GM19193 (cell line): ENCODE data around the gene MAST3.

ENCODE experiments used
- POLR2A ChIP-seq: IDR thresholded peaks from 4 replicates; pipeline ENCODE4 v1.6.1; 2011; ENCODE audit not compliant: insufficient read depth, insufficient read length; ENCODE audit errors: extremely low read depth

Gene MAST3

GRCh38 chr19:18099623-18099995, 2.0 kb downstream of the MAST3 start:
- TF ChIP-seq POLR2A = no peak

- no peak for TF ChIP-seq POLR2A
Measured at GRCh38 chr19:18100710-18101109, 3.1 kb downstream of the MAST3 start.

- no peak for TF ChIP-seq POLR2A
Measured at GRCh38 chr19:18101268-18101667, 3.7 kb downstream of the MAST3 start.

- TF ChIP-seq POLR2A = no peak
Measured at GRCh38 chr19:18102916-18103542, 5.5 kb downstream of the MAST3 start.

- no peak for TF ChIP-seq POLR2A
Measured at GRCh38 chr19:18104793-18105131, 7.2 kb downstream of the MAST3 start.

- no peak for TF ChIP-seq POLR2A
Measured at GRCh38 chr19:18107235-18107634, 9.7 kb downstream of the MAST3 start.

GRCh38 chr19:18108897-18109296, 11.3 kb downstream of the MAST3 start:
- no peak for TF ChIP-seq POLR2A

- TF ChIP-seq POLR2A = no peak
Measured at GRCh38 chr19:18109341-18109732, 11.8 kb downstream of the MAST3 start.

- TF ChIP-seq POLR2A = no peak
Measured at GRCh38 chr19:18109733-18110608, 12.4 kb downstream of the MAST3 start.

- no peak for TF ChIP-seq POLR2A
Measured at GRCh38 chr19:18110609-18111232, 13.1 kb downstream of the MAST3 start.

- TF ChIP-seq POLR2A = no peak
Measured at GRCh38 chr19:18112989-18113478, 15.5 kb downstream of the MAST3 start.

- no peak for TF ChIP-seq POLR2A
Measured at GRCh38 chr19:18113827-18114226, 16.2 kb downstream of the MAST3 start.

GRCh38 chr19:18114483-18114882, 16.9 kb downstream of the MAST3 start:
- TF ChIP-seq POLR2A = no peak

GRCh38 chr19:18117364-18117691, 19.8 kb downstream of the MAST3 start:
- no peak for TF ChIP-seq POLR2A

GRCh38 chr19:18117692-18118378, 20.3 kb downstream of the MAST3 start:
- no peak for TF ChIP-seq POLR2A
